PFSK-1 (cell line): Measurements from ENCODE around the gene AMOTL1.

Source experiments
- FOXP2 ChIP-seq: optimal IDR thresholded peaks from 2 replicates; pipeline ENCODE3; 2011; ENCODE audit warnings: borderline replicate concordance, control low read depth, inconsistent platforms; ENCODE audit not compliant: insufficient read depth; ENCODE audit errors: extremely low read length, extremely low read depth
- POLR2AphosphoS5 ChIP-seq: IDR thresholded peaks from 2 replicates; pipeline ENCODE4 v1.6.1; 2012; ENCODE audit warnings: low read depth, mild to moderate bottlenecking, control low read depth, low read length, moderate library complexity
- REST ChIP-seq, 2 experiments: IDR thresholded peaks; 2 replicates each; pipeline versions ENCODE4 v1.6.1 to v1.8.0; 2011 to 2012; ENCODE audit warnings: low read depth in 2 of 2, low read length in 2 of 2, control low read depth in 1 of 2, inconsistent platforms in 1 of 2, mild to moderate bottlenecking in 1 of 2, moderate library complexity in 1 of 2; ENCODE audit not compliant: insufficient read depth in 1 of 2
- SIN3A ChIP-seq: IDR thresholded peaks from 2 replicates; pipeline ENCODE4 v1.6.1; 2012; ENCODE audit warnings: mild to moderate bottlenecking, low read length, moderate library complexity, borderline replicate concordance; ENCODE audit not compliant: insufficient read depth
- TAF1 ChIP-seq: IDR thresholded peaks from 2 replicates; pipeline ENCODE4 v1.6.1; 2012; ENCODE audit warnings: low read length, control low read depth, borderline replicate concordance; ENCODE audit not compliant: insufficient read depth

Gene AMOTL1

DNA sequence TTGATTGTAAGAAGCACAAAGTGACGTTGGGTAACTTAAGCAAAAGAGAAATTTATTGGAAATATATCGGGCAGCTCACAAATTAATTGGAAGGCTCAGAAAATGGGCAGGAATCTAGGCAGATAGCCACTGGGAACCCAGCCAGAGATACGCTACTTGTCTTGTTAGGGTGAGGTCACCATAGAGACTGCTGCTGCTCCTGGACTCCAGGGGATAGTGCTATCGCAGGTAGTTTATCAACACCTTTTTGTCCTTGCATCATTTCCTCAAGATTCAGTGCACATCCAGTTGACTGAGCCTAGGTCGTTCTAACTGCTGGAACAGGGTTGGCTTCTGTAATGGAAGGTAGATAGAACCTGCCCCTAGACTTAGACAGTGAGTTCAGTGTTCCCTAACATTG is 19.6 kb downstream of the AMOTL1 start:
- no peak for TF ChIP-seq FOXP2
- no peak for TF ChIP-seq TAF1
- no peak for TF ChIP-seq REST (IDR thresholded peaks at IDR 0.05; ENCODE audit: insufficient read depth in 1 of 2, low read depth in 2 of 2, low read length in 2 of 2)
- no peak for TF ChIP-seq SIN3A
- TF ChIP-seq POLR2AphosphoS5: no peak

DNA sequence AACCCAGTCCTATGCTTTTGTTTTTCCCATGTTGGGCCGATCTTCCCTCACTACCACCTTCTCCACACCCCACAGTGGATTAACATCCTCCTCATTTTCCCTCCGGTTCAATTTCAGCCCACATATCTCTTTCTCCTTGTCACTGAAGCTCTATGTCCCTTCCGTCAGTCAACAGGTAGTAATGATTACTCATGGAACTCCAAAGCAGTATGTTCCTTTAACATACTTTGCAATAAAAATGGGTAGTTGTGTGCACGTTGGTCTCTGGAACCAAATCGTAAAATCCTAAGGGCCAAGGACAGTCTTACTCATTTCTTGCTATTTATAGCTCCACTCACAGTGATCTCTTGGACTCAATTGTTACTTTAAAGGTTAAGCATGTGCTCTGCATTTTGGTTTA is 20.2 kb downstream of the AMOTL1 start:
- TF ChIP-seq POLR2AphosphoS5: no peak
- no peak for TF ChIP-seq FOXP2
- no peak for TF ChIP-seq SIN3A
- no peak for TF ChIP-seq REST (IDR thresholded peaks at IDR 0.05; ENCODE audit: insufficient read depth in 1 of 2, low read depth in 2 of 2, low read length in 2 of 2)

- TF ChIP-seq TAF1 (no peak), REST (IDR thresholded peaks at IDR 0.05; ENCODE audit: insufficient read depth in 1 of 2, low read depth in 2 of 2, low read length in 2 of 2) (no peak), POLR2AphosphoS5 (no peak), SIN3A (no peak), FOXP2 (no peak)
Measured at GRCh38 chr11:94790197-94790596, 22.0 kb downstream of the AMOTL1 start.

GRCh38 chr11:94790661-94791180 is 22.6 kb downstream of the AMOTL1 start:
- TF ChIP-seq TAF1: no peak
- TF ChIP-seq SIN3A: no peak
- no peak for TF ChIP-seq FOXP2
- no peak for TF ChIP-seq REST (IDR thresholded peaks at IDR 0.05; ENCODE audit: insufficient read depth in 1 of 2, low read depth in 2 of 2, low read length in 2 of 2)
- TF ChIP-seq POLR2AphosphoS5: no peak

DNA sequence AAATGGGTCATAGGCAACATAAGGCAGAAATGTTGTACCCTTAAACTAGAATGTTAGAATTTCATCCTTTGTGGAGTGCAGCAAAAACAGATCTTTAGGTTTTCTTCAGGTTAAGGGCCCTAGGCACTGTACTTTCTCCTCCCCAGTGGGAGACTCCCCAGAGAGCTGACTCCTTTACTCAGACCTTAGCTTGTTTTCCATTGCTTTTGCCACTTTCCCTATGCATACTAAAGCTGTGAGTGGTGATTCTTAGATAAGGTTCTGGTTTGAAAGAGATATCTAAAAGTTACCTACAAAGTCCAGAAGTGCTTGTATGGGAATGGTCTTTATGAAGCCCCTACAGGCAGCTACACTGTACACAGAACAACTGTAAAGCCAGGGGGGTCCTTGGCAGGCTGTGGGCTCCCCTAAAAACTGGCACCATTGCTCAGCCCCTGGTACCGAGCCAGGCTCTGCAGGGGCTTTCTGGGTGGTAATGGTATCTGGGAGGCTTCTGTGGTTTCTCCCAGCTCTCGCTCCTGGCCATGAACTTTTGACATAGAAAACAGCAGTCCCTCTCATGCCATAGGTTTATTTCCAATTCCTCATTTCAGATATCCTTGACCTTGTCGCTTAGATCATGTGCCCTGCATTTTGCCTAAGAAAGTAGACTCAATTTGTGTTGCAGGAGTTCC is 23.2 kb downstream of the AMOTL1 start:
- TF ChIP-seq POLR2AphosphoS5 (no peak), TAF1 (no peak)
